Memory B cell (primary cell): ENCODE data around the gene REPS1.

Source experiments
- ATAC-seq: fragments of 150-1000 bp; cut with Tn5 transposase; 2 replicates; pipeline ENCODE4 v1.10.0; 2021; ENCODE audit warnings: low read depth, mild to moderate bottlenecking, moderate library complexity
- DNase-seq, 2 donors: peaks; one replicate each; pipeline ENCODE4 v3.0.0; 2022; ENCODE audit warnings: low spot score in 2 of 2
- H3K27ac Mint-ChIP-seq: one replicate; pipeline ENCODE4 v1.8.0; 2022; ENCODE audit warnings: mild to moderate bottlenecking, moderate library complexity, mixed read lengths
- H3K27me3 Mint-ChIP-seq: one replicate; pipeline ENCODE4 v1.8.0; 2022; ENCODE audit warnings: mixed read lengths
- H3K36me3 Mint-ChIP-seq: one replicate; pipeline ENCODE4 v1.8.0; 2022; ENCODE audit warnings: mild to moderate bottlenecking, mixed read lengths
- H3K4me1 Mint-ChIP-seq: one replicate; pipeline ENCODE4 v1.8.0; 2022; ENCODE audit warnings: mixed read lengths
- H3K4me3 Mint-ChIP-seq: one replicate; pipeline ENCODE4 v1.8.0; 2022; ENCODE audit warnings: mild to moderate bottlenecking, moderate library complexity, mixed read lengths
- H3K9me3 Mint-ChIP-seq: one replicate; pipeline ENCODE4 v1.8.0; 2022; ENCODE audit warnings: mixed read lengths

The REPS1 gene

GRCh38 chr6:138971601-138972000 is 16.5 kb downstream of the REPS1 start:
- Mint-ChIP-seq H3K4me3 (no peak overlapping the region), H3K27me3 (no peaks in the 10 kb centered on the region), H3K36me3 (peaks cover 5% of the 10 kb centered on the region), H3K4me1 (peaks cover 33% of the 10 kb centered on the region), H3K27ac (no peak overlapping the region), H3K9me3 (no peaks in the 10 kb centered on the region)
- ATAC-seq (no peak), DNase-seq (no peak)

GRCh38 chr6:138970856-138971425 is 17.1 kb downstream of the REPS1 start:
- no peaks in the 10 kb centered on the region for H3K27me3 Mint-ChIP-seq
- ATAC-seq (no peak), DNase-seq (no peak)
- no peaks in the 10 kb centered on the region for H3K9me3 Mint-ChIP-seq
- peaks cover 5% of the 10 kb centered on the region for H3K36me3 Mint-ChIP-seq
- H3K27ac Mint-ChIP-seq: no peak overlapping the region
- H3K4me1 Mint-ChIP-seq: peaks cover 33% of the 10 kb centered on the region
- H3K4me3 Mint-ChIP-seq: no peak overlapping the region

- Mint-ChIP-seq H3K36me3 (peaks cover 5% of the 10 kb centered on the region), H3K27me3 (no peaks in the 10 kb centered on the region), H3K4me3 (no peak overlapping the region), H3K4me1 (peaks cover 32% of the 10 kb centered on the region), H3K9me3 (no peaks in the 10 kb centered on the region), H3K27ac (peak overlapping the region; percentile 48)
- no peak for ATAC-seq
- DNase-seq: no peak
These were observed 17.9 kb downstream of the REPS1 start for GRCh38 chr6:138970159-138970558.

GRCh38 chr6:138966870-138967269 is 21.2 kb downstream of the REPS1 start:
- no peak for ATAC-seq
- H3K4me1 Mint-ChIP-seq: peaks cover 15% of the 10 kb centered on the region

GRCh38 chr6:138965971-138966370 is 22.1 kb downstream of the REPS1 start:
- DNase-seq (no peak), ATAC-seq (no peak)
- Mint-ChIP-seq H3K27me3 (no peaks in the 10 kb centered on the region), H3K4me3 (no peak overlapping the region), H3K27ac (no peak overlapping the region), H3K9me3 (no peaks in the 10 kb centered on the region), H3K36me3 (peaks cover 2% of the 10 kb centered on the region), H3K4me1 (peaks cover 10% of the 10 kb centered on the region)

More at GRCh38 chr6:138966870-138967269, 21.2 kb downstream of the REPS1 start:
- Mint-ChIP-seq H3K9me3 (no peaks in the 10 kb centered on the region), H3K36me3 (peaks cover 3% of the 10 kb centered on the region), H3K27me3 (no peaks in the 10 kb centered on the region), H3K4me3 (no peak overlapping the region), H3K27ac (no peak overlapping the region)
- no peak for DNase-seq

GRCh38 chr6:138965291-138965874 is 22.7 kb downstream of the REPS1 start:
- Mint-ChIP-seq H3K4me1 (peaks cover 7% of the 10 kb centered on the region), H3K4me3 (no peak overlapping the region), H3K27ac (no peak overlapping the region), H3K36me3 (peaks cover 2% of the 10 kb centered on the region), H3K9me3 (no peaks in the 10 kb centered on the region), H3K27me3 (no peaks in the 10 kb centered on the region)
- no peak for ATAC-seq
- no peak for DNase-seq

- Mint-ChIP-seq H3K4me1 (peaks cover 7% of the 10 kb centered on the region), H3K27ac (no peak overlapping the region), H3K9me3 (no peaks in the 10 kb centered on the region), H3K36me3 (no peaks in the 10 kb centered on the region), H3K27me3 (no peaks in the 10 kb centered on the region), H3K4me3 (no peak overlapping the region)
- DNase-seq: no peak
- no peak for ATAC-seq
These were observed 24.0 kb downstream of the REPS1 start for GRCh38 chr6:138964012-138964411.

GRCh38 chr6:138963531-138963930 is 24.5 kb downstream of the REPS1 start:
- Mint-ChIP-seq H3K36me3 (no peaks in the 10 kb centered on the region), H3K9me3 (no peaks in the 10 kb centered on the region), H3K4me3 (no peak overlapping the region), H3K27ac (no peak overlapping the region), H3K27me3 (no peaks in the 10 kb centered on the region), H3K4me1 (peaks cover 10% of the 10 kb centered on the region)
- ATAC-seq (no peak), DNase-seq (no peak)

- H3K36me3 Mint-ChIP-seq: no peaks in the 10 kb centered on the region
- H3K4me3 Mint-ChIP-seq: no peak overlapping the region
- ATAC-seq (no peak), DNase-seq (no peak)
- H3K27me3 Mint-ChIP-seq: no peaks in the 10 kb centered on the region
- no peak overlapping the region for H3K27ac Mint-ChIP-seq
- H3K4me1 Mint-ChIP-seq: peaks cover 14% of the 10 kb centered on the region
- no peaks in the 10 kb centered on the region for H3K9me3 Mint-ChIP-seq
These were observed 24.9 kb downstream of the REPS1 start for GRCh38 chr6:138963119-138963518.

- Mint-ChIP-seq H3K9me3 (peaks cover 1% of the 10 kb centered on the region), H3K27me3 (no peaks in the 10 kb centered on the region)
These were observed 28.5 kb downstream of the REPS1 start for GRCh38 chr6:138959521-138959920.

GRCh38 chr6:138958595-138958994 is 29.5 kb downstream of the REPS1 start:
- ATAC-seq (no peak), DNase-seq (no peak)
- Mint-ChIP-seq H3K4me3 (no peak overlapping the region), H3K27ac (no peak overlapping the region), H3K27me3 (no peaks in the 10 kb centered on the region), H3K36me3 (peaks cover 6% of the 10 kb centered on the region), H3K9me3 (peaks cover 3% of the 10 kb centered on the region), H3K4me1 (peaks cover 34% of the 10 kb centered on the region)

More at GRCh38 chr6:138959521-138959920, 28.5 kb downstream of the REPS1 start:
- ATAC-seq: no peak
- Mint-ChIP-seq H3K27ac (no peak overlapping the region), H3K4me3 (no peak overlapping the region), H3K36me3 (peaks cover 2% of the 10 kb centered on the region), H3K4me1 (peaks cover 29% of the 10 kb centered on the region)
- DNase-seq: no peak

GRCh38 chr6:138957903-138958302 is 30.1 kb downstream of the REPS1 start:
- H3K4me3 Mint-ChIP-seq: no peak overlapping the region
- H3K4me1 Mint-ChIP-seq: peaks cover 40% of the 10 kb centered on the region
- DNase-seq (no peak), ATAC-seq (no peak)
- H3K36me3 Mint-ChIP-seq: peaks cover 6% of the 10 kb centered on the region
- peaks cover 3% of the 10 kb centered on the region for H3K9me3 Mint-ChIP-seq
- H3K27ac Mint-ChIP-seq: peak overlapping the region; percentile 8
- H3K27me3 Mint-ChIP-seq: no peaks in the 10 kb centered on the region

GRCh38 chr6:138957484-138957883 is 30.6 kb downstream of the REPS1 start:
- Mint-ChIP-seq H3K4me1 (peaks cover 40% of the 10 kb centered on the region), H3K27me3 (no peaks in the 10 kb centered on the region), H3K4me3 (no peak overlapping the region), H3K27ac (peak overlapping the region; percentile 8), H3K9me3 (peaks cover 3% of the 10 kb centered on the region), H3K36me3 (peaks cover 6% of the 10 kb centered on the region)
- DNase-seq: no peak
- no peak for ATAC-seq

- peaks cover 40% of the 10 kb centered on the region for H3K4me1 Mint-ChIP-seq
- no peaks in the 10 kb centered on the region for H3K27me3 Mint-ChIP-seq
- DNase-seq (no peak), ATAC-seq (no peak)
- H3K36me3 Mint-ChIP-seq: peaks cover 6% of the 10 kb centered on the region
- H3K27ac Mint-ChIP-seq: no peak overlapping the region
- H3K4me3 Mint-ChIP-seq: no peak overlapping the region
- H3K9me3 Mint-ChIP-seq: peaks cover 3% of the 10 kb centered on the region
These were observed 31.7 kb downstream of the REPS1 start for GRCh38 chr6:138956244-138956924.
